ENCODE results near the gene CRTC2.

Gene CRTC2

DNA sequence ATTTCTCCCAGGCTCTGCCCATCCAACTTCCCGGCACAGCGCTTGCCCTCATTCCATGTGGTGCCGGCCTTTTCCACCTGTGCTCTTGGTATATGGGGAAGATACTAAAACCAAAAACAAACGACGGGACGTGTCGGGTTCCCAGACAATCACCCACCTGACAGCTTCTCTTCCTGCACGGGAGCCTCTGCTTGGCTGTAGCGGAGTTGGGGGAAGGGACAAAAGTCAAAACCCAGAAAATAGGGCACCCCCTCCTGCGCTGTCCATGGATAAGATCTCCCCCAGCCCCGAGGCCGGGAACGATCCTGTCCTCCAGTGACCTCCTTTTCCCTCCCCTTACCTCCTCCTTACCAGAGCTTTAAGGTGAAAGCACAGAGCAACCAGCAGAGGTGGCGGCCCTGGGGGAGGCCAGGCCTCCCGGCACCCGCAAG, 18.4 kb upstream of the CRTC2 start:
- no peak for DNase-seq (ENCODE audit: low read depth in 3 of 3)

DNA sequence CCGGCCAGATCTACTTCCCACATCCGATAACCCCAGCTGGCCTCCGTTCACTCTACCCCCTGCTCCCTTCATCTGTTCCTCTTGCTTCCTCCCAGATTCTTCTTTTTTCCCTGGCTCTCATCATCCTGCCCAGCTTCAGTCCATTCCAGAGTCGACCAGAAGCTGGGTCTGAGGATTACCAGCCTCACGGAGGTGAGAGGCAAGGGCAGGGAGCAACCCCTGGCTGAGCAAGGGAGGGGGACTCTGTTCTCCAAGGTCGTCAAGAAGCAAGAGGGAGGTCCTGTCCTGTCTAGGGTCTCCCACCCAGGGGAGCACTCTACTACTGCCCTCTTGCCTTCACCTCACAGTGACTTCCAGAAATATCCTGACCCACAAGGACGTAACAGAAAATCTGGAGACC, 15.1 kb upstream of the CRTC2 start:
- DNase-seq (ENCODE audit: low read depth in 3 of 3), result no peak

DNA sequence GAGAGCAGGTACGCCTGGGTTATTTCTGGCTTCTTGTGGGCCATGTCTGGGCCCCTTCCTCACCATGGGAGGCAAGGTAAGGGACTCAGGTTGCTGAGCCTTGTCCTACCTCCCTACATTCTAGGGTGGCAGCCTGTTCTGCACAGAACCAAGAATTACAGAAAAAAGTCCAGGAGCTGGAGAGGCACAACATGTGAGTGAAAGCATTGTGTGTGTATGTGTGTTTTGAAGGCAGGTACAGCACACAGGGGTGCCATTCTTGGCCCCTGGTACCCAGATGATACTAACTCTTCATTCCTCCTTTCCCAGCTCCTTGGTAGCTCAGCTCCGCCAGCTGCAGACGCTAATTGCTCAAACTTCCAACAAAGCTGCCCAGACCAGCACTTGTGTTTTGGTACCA, 14.7 kb upstream of the CRTC2 start:
- no peak for DNase-seq (ENCODE audit: low read depth in 3 of 3)

DNA sequence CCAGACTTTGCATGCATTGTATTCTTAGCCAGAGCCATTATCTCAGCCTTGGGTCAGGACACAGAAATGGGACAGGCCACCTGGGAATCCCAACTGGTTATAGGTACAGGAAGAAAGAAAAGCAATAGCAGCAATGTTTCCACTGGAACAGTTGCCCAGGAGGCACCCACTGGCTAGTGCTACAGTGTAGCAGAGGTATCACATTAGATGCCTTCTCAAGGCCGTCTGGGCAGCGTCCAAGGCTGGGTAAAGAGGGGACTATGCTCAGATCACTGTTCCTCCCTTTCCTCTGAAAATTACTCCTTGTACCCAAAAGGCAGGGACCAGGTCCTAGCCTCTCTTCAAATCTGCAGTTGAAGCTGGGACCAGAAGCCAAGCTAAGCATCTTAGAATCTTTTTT, 11.9 kb upstream of the CRTC2 start:
- DNase-seq (ENCODE audit: low read depth in 3 of 3), result no peak

DNA sequence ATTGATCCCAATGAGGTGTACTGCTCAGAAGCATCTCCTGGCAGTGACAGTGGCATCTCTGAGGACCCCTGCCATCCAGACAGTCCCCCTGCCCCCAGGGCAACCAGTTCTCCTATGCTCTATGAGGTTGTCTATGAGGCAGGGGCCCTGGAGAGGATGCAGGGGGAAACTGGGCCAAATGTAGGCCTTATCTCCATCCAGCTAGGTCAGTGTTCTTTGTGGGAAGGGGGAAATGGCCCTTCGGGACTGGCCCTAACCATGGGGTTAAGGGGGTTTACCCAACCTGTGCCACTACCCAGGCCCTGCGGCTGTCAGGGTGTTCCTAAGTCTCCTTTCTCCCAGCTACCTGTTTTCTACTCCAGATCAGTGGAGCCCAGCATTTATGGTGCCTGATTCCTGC, 10.6 kb upstream of the CRTC2 start:
- no peak for DNase-seq (ENCODE audit: low read depth in 3 of 3)

DNA sequence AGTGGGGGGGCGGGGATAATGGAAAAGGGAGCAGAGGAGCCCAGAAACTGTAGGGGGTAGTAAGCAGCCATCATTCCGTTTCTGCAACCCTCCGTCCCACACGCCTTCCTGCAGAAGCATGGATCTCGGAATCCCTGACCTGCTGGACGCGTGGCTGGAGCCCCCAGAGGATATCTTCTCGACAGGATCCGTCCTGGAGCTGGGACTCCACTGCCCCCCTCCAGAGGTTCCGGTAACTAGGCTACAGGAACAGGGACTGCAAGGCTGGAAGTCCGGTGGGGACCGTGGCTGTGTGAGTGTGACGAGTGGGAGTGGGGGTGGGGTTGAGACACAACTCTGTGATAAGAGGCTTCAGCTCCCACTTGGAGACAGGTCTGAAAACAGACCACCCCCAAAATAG, 10.0 kb upstream of the CRTC2 start:
- no peak for DNase-seq (ENCODE audit: low read depth in 3 of 3)

DNA sequence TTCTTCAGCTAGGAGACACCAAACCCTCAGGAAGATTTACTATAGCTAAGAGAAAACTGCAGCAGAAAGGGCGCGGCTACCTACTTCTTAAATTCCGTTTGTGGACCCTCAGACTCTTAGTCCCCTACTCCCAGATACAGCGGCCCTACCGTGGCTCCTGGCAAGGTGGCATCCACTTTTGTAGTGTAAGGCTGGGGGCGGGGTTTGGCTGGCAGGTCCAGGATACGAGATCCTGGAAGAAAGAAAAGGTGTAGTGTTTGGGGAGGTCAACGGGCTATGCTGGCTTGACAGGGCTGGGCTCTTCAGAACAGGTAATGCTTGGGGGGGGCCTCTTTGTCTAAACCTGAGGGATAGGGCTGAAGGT, 9.6 kb upstream of the CRTC2 start:
- DNase-seq (ENCODE audit: low read depth in 3 of 3), result no peak

DNA sequence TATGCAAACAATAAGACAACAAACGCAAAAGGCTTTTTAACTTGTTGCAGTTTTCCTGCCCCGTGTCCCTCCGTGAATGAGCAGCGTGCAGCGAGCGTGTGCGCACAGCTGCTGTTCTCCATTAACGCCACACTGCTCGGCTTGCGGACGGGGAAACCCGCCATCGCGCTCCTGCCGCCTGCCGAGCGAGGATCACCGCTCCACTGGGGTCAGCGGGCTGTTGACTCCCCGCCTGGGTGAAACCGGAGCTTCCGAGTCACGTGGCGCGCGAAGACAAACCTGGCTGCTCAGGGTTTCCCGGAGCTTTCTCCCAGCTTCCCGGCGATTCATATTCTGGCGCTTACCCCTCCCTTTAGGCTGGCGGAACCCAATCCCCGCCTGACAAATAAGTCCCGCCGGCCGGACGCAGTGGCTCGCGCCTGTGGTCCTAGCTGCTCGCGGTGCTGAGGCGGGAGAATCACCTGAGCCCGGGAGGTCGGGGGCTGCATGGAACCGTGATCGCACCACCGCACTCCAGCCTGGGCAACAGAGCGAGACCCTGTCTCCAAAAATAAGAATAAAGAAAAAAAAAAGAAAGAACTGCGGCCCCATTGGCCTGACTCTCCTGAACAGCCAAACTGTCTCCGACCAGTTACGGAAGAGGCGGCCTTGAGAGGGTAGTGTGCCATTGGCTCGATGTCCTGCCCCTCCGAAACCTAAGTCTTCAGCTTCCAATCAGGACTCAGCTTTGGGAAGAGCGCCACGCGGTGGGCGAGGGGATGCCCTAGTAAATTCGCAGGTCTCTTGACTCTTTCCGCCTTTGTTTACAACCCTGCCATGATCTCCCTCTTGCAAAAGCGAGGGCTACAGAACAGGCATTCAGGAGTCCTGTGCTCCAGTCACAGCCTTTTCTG, 8.9 kb upstream of the CRTC2 start, which contains the start of gene CREB3L4:
CREB3L4 (plus strand) TSS at position 796 of the 893 bp plus-strand sequence. CDS start 624 bp downstream, outside the sequence.
- DNase-seq (ENCODE audit: low read depth in 3 of 3), result peak; percentile 63 to 76 (median 75)

DNA sequence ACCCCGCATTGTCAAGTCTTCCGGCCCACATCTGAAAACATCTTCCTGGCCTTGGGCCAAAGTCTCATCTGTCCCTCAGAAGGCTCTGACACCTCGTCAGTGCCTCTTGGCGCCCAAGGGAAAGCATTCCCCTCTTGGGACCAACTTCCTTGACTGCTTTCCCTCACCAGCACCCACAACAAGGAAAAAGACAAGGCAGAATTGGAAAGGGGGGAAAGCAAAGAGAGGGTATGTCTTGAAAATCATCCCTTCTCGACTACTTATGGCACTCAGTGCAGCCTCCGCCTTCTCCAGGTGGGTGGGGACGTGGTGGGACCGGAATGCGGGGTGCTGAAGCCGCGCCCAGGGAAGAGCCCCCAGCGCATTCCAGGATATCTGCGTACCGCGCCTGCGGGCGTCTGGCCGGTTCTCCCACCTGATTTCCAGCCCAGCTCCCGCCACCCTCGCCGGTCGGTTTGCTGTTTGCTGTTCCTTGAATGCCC, 5.5 kb upstream of the CRTC2 start:
- no peak for DNase-seq (ENCODE audit: low read depth in 3 of 3)

DNA sequence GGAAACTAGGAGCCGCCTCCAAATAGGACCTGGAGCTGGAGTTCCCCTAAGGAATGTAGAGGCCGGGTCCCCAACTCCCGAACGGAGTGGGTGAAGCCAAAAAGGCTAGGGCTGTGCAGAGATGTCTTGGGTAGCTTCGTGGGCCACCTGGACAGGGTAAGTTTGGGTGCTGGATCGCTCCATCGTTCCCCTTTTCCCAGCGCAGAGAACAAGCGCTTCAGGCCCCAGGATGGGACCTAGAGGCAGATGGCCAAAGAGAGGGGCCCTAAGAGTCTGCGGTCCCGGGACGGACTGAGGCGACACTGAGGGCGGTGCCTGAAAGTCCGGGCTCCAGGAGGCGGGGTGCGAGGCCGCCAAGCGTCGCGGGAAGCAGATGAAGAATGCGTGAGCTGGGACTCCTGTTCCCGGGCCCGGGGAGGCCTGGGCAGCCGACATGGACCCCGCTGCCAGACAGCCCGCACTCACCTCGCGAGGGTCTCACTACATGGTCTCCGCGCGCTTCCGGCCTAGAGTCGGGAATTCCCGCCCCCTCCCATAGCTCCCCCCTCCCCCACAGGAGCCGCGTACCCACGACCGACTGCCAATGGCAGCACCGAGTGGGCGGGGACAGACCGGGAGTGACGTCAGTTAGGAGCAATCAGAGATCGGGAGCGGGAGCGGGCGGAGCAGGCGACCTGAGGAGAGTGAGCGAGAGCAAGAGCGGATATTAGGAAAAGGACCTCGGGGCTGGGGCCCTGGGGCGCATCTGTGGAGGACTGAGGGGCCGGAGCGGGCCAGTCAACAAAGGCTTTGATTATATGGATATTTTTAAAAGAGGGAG, 4.8 kb upstream of the CRTC2 start, which contains the start of gene SLC39A1:
SLC39A1 (minus strand) TSS at position 508 of the 820 bp plus-strand sequence. CDS start 822 bp downstream, outside the sequence.
- DNase-seq (ENCODE audit: low read depth in 3 of 3), result peak; percentile 89 to 98 (median 93)

DNA sequence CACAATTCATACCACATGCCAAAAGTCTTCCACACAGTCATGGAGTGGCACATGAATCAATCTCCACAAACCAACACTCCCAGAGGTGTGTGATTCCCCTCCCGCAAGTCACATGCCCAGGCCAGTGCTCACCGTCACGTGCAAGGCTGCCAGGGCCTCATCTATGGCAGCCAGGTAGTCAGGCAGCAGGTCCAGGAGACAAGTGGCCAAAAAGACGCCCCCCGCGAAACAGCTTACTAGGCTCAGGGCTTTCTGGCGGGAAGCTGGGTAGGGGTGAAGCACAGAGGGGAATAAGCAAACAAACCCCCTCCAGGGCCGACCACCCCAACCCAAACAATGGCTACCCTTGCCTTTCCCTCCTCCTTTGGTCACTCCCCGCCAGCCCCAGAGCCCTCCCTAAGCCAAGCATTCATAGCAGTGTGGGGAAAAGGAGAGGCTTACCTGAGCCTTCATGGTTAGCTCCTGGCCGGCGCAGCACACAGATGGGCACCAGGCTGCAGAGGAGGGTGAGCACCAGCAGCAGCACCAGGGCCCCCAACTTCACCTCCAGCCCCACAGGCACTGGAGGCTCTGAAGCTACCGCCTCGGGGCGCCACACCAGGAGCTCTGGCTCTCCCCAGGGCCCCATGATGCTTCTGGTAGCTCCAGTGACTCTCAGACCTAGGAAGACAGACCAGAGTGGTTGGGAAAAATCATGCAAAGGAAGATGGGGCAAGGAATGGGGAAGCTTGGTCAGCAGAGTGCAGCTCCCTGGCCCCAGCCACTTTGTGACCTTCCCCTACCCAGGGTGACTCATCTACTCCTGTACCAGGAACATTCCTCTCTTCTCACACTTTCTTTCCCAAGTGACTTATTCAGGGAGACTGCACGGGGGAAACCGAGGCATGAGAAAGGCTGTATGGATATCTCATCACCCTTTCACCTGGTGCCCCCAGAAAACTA, 3.9 kb upstream of the CRTC2 start:
- no peak for DNase-seq (ENCODE audit: low read depth in 3 of 3)

DNA sequence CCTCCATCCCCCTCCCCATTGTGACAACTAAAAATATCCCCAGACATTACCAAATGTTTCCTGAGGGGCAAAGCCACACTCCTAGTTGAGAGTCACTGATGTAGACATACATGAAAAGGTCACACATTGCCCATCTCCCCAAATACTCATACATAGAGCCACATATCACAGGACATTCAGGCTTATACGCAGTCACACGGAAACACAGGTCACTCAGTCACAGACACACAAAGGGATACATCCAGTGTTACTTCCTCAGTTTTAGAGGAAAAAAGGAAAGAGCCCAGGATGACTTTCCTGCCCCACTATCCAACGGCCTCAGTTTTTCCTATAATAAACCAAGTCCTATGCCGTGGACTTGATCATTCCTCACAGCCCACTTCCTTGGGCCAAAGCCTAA, 3.0 kb upstream of the CRTC2 start:
- no peak for DNase-seq (ENCODE audit: low read depth in 3 of 3)

DNA sequence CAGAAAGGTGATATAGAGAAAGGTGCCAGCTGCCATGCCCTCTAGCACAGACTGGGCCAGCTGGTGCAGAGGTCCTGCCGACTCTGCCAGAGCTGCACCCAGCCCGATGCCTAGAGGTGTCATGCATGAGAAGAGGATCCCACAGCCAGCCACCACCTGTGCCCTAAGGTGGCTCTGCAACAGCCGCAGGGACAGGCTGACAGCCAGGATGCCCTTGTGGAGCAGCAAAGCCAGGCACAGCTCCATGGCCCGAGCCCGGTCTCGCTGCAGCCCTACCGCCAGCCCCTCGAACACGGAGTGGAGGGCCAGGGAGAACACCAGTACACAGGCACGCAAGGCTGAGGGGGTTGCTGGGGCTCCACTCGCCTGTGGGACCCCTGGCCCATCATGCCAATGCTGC, 1.8 kb upstream of the CRTC2 start:
- no peak for DNase-seq (ENCODE audit: low read depth in 3 of 3)

DNA sequence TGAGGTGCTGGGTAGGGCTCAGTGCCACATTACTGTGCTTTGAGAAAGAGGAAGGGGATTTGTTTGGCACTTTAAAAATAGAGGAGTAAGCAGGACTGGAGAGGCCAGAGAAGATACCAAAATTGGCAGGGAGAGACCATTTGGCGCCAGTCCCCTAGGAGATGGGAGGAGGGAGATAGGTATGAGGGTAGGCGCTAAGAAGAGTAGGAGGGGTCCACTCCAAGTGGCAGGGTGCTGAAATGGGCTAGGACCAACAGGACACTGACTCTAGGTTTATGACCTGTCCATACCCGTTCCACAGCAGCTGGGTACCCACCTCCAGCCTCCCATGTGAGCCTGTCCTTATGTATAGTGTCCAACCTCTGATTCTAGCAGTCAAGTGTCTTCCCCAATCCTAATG, 1.0 kb upstream of the CRTC2 start:
- no peak for DNase-seq (ENCODE audit: low read depth in 3 of 3)

DNA sequence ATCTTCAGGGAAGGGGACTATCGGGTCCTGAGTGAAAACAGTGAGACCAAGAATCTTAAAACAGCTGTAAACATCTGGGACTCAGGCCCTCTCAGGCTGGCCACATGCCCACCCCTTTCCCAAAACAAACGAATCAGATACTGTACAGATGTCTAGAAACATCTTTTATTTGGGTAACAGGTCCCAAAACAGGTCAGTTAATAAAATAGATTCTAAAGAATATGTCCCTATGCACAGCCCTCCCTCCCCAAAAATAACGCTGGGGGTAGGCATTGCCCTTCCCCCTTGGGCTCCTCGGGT, 499 bp upstream of the CRTC2 start:
- DNase-seq (ENCODE audit: low read depth in 3 of 3), result no peak

DNA sequence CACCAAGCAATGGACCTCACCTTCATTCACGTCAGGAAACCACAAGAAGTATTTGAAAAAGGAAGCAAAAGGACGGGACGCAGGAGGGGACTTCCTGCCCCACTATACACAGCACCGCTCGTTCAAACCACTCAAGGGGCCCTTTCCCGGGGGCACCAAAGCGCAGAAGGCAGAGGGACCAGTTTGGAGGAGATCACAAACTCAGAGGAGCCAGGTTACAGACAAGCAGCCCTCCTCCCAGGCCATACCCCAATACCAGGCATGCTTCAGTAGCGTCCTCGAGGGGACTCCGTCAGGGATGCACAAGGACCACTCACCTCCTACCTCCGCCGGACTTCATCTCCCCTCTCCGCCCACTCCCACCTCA, 685 bp downstream of the CRTC2 start:
- no peak for DNase-seq (ENCODE audit: low read depth in 3 of 3)

DNA sequence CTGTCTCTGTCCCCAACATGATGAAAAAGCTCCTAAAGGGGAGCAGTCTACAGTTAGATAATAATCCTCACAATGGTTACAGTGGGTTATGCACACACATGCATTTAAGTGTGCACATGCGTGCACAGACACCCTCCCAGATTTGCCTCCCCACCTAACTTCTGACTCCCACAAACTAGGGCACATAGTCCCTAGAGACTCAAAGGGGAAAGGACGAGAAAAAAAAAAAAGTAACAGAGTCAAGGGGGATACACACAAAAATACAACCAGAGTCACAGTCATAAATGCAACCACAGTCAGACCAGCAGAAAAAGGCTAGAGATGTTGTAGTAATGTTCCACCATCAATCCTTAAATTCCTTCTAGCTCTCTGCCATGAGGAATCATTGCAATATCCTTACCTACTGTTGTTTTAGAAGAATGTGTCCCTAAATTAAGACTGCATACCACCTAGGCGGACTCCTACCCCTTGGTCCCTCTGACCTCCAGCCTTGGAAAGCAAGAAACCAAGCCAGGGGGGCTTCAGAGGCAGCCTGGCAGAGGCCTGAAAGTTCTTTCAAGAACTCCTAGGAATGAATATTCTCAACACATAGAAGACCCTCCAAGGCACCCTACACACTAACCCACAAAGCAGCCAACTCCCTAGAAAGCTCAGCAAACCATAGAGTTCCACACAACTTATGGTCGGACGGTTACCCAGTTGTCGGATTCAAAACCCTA, 1.3 kb downstream of the CRTC2 start:
- DNase-seq (ENCODE audit: low read depth in 3 of 3), result no peak

DNA sequence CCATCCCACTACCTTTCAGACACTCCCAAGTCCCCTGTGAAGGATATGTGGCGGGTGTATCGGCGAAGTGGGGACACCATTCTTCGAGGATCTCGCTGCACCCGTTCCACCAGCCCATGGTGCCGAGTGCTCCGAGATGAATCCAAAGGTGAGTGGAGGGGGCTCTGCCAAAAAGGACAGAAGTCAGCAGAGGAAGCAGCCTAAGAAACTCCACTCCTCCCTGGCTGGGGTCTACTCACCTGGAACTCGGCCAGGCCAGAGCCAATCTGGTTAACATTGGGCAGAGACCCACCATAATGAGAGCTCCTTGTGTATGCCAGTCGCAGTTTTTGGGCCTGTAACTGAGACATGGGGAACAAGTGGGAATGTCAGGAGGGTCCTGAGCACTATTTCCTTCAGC, 3.6 kb downstream of the CRTC2 start:
- no peak for DNase-seq (ENCODE audit: low read depth in 3 of 3)

DNA sequence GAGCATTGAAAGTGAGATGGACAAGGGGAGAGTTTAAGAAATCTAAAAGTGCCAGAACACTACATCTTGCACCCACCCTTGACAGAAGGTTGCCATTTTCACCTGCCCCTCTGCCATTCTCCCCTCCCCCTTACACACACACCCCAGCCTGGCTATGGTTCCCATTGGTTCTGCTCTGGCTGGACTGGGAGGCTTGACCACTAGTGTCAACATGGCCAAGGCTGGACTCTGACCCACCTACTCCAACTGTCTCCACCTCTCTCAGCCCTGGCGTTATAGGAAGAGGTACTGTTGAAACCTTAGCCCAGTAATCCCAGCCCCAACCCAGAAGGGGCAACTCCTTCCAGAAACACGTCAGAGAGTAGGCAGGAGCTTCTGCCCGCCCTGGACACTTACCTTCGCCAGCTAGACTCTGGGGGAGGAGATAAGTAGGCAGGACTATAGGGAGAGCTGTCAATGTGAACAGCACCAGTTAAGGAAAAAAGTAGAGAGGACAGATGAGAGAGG, 4.5 kb downstream of the CRTC2 start:
- DNase-seq (ENCODE audit: low read depth in 3 of 3), result no peak

DNA sequence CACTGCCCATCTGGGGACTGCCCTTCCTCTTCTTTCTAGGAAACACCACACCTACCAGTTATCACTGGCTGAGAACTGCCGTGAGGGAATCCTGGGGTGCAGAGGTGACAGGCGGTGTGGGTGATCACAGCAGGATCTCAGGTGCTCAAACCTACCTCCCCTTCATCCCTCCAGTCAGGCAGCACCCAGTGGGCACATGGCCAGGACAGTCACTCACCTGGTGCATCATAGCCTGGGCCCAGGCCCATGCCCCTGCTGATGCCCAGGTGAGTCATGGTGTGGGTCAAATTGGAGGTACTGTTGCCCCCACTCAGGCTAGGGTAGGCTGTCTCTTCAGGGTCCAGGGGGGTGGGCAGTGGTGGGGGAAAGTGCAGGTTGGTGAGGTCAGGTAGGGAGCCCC, 6.6 kb downstream of the CRTC2 start:
- DNase-seq (ENCODE audit: low read depth in 3 of 3), result no peak

DNA sequence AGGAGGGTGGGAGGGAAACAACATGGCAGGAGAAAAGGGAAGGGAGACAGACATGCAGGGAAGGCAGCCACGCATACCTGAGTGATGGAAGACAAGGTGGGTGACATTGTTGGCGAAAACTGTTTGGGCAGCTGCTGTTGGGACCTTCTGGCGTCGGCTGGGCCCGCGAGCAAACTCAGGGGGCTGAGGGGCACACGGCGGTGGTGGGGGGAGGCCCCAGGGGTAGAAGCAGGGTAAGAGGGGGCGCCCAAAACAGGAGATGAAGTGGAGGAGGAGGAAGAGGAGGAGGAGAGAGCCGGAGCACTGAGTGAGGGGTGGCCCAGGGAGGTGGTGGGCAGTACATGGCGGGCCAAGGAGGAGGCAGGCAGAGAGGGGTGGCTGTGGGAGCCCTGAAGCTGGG, 7.2 kb downstream of the CRTC2 start:
- no peak for DNase-seq (ENCODE audit: low read depth in 3 of 3)
